ENCODE data around the gene ABAT. TPM values are rescaled to one million over a fixed set of nuclear protein-coding genes. Genes with fewer than 3 reads are reported as not detected.

ABAT gene
- total RNA-seq, 1 experiment from 2014 or later: 4.7 TPM

- ChIA-PET POLR2A (no interaction called here), RAD21 (ENCODE audit: low non-redundant PET in 1 of 2, low total read pairs in 2 of 2, uncharacterized antibody in 2 of 2, unreplicated experiment in 2 of 2) (no interaction called here), CTCF (no interaction called here)
- Histone ChIP-seq H4K20me1 (ENCODE audit: insufficient read depth) (no peaks in the 10 kb centered on the region), H3K79me2 (ENCODE audit: insufficient read depth, low read length) (no peaks in the 10 kb centered on the region), H3K27me3 (ENCODE audit: insufficient read depth, low read length) (no peaks in the 10 kb centered on the region), H3K9me2 (ENCODE audit: insufficient read depth) (no peaks in the 10 kb centered on the region), H2AFZ (ENCODE audit: low read depth, low read length, poor library complexity, severe bottlenecking) (no peak overlapping the region), H3K4me1 (ENCODE audit: control insufficient read depth in 1 of 2, insufficient read depth in 2 of 2, low read length in 2 of 2) (peaks cover 11 to 16% of the 10 kb centered on the region in 2 experiments), H3K4me2 (ENCODE audit: low read length) (peak overlapping the region; percentile 35), H3K4me3 (replicated peaks in 1 of 2; ENCODE audit: low read depth in 1 of 2, low read length in 2 of 2) (no peak overlapping the region), H3K9ac (ENCODE audit: low read length) (no peak overlapping the region), H3K9me3 (ENCODE audit: control insufficient read depth in 1 of 2, insufficient read depth in 1 of 2, low read depth in 1 of 2, low read length in 2 of 2) (no peaks in the 10 kb centered on the region), H3K27ac (ENCODE audit: low read depth, low read length) (no peak overlapping the region), H3K36me3 (ENCODE audit: control insufficient read depth in 1 of 2, insufficient read depth in 2 of 2, low read length in 2 of 2) (no peaks in the 10 kb centered on the region)
- intact Hi-C loops (cut with micrococcal nuclease): no loop called here
- TF ChIP-seq SRF (IDR thresholded peaks at IDR 0.05; ENCODE audit: low read depth): no peak
- TF ChIP-seq JUND (IDR thresholded peaks at IDR 0.05): peak; percentile 72
- no peak for TF ChIP-seq REST (IDR thresholded peaks at IDR 0.05; ENCODE audit: low read depth)
- 0 out of 2 replicates have a peak, but pooled peaks have one; percentile 25 for TF ChIP-seq SP1 (IDR thresholded peaks at IDR 0.05; ENCODE audit: low read depth)
- TF ChIP-seq CBX3 (IDR thresholded peaks at IDR 0.05; ENCODE audit: low read depth): peak; percentile 43; the same call in 1 of the 2 replicates
- TF ChIP-seq POLR2AphosphoS5 (IDR thresholded peaks at IDR 0.05; ENCODE audit: low read depth, low read length): no peak
- no peak for TF ChIP-seq EZH2phosphoT487 (IDR thresholded peaks at IDR 0.05; ENCODE audit: borderline replicate concordance)
- TF ChIP-seq EGR1 (IDR thresholded peaks at IDR 0.05; ENCODE audit: low read depth): no peak
- TF ChIP-seq MAX (IDR thresholded peaks at IDR 0.05): peak; percentile 60
- TF ChIP-seq FOSL1 (IDR thresholded peaks at IDR 0.05; ENCODE audit: low read depth): peak; percentile 70
- no TSS peak for BruUV-seq (replicated peaks)
- peak; percentile 12 for DNase-seq (ENCODE audit: low read depth, low spot score)
- peak; percentile 92 for ATAC-seq
Observed at GRCh38 chr16:8751481-8752311, 77.3 kb downstream of the ABAT start.
